SU-DHL-6 (cell line): ENCODE measurements around the gene TMEM163.

Experiments
- EZH2phosphoT487 ChIP-seq: fragments of 200-600 bp; sonication (generic), shearing (Covaris generic); conservative IDR thresholded peaks from 2 replicates; pipeline ENCODE4 v1.6.1; 2018; ENCODE audit warnings: mild to moderate bottlenecking, antibody characterized with exemption, low read length, moderate library complexity, mixed read lengths
- TF ChIP-seq, protein P1 (sequence below): fragments of 200-600 bp; sonication (generic); IDR thresholded peaks from one replicate; pipeline ENCODE4 v1.5.1; 2017; ENCODE audit warnings: antibody characterized with exemption, mild to moderate bottlenecking, low read length, moderate library complexity; ENCODE audit not compliant: insufficient read depth, poor library complexity, severe bottlenecking

DNA sequence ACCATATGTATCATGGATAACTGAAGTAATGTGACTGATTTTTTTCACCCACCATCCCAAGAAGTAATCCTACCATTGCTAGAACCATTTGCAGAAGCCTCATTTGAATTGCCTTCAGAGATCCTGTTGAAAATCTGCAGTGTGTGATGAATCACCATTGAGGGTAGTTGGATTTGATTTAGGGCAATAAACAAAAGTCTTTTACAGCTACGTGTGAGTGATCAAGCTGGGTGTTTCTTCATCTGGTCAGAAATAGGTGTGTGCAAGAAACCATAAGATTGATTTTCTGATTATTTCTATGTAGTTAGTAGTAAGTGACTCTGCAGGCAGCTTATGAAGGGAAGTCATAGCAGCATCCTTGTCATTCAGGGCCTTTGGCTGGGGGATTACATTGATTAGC is 305.4 kb downstream of the TMEM163 start:
- TF ChIP-seq EZH2phosphoT487 = no peak
- TF ChIP-seq, protein P1, sequence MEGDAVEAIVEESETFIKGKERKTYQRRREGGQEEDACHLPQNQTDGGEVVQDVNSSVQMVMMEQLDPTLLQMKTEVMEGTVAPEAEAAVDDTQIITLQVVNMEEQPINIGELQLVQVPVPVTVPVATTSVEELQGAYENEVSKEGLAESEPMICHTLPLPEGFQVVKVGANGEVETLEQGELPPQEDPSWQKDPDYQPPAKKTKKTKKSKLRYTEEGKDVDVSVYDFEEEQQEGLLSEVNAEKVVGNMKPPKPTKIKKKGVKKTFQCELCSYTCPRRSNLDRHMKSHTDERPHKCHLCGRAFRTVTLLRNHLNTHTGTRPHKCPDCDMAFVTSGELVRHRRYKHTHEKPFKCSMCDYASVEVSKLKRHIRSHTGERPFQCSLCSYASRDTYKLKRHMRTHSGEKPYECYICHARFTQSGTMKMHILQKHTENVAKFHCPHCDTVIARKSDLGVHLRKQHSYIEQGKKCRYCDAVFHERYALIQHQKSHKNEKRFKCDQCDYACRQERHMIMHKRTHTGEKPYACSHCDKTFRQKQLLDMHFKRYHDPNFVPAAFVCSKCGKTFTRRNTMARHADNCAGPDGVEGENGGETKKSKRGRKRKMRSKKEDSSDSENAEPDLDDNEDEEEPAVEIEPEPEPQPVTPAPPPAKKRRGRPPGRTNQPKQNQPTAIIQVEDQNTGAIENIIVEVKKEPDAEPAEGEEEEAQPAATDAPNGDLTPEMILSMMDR = no peak
